SK-N-SH (cell line): ENCODE measurements around the gene MEIKIN. TPM values are rescaled to one million over a fixed set of nuclear protein-coding genes. Genes with fewer than 3 reads are reported as not detected.

Experiments
- CTCF ChIA-PET: fragments of 300-600, 350-600 bp; formaldehyde crosslinking; extraction: SDS; loops from one replicate; lab custom pipeline; 2021; lab: Yijun Ruan, JAX
- POLR2A ChIA-PET: fragments of 350-600 bp; sonication (Branson Sonifier 250); formaldehyde crosslinking; extraction: SDS; loops from one replicate; lab custom pipeline; 2020; ENCODE audit warnings: antibody characterized with exemption, inconsistent platforms; lab: Yijun Ruan, JAX
- DNase-seq: peaks from one replicate; pipeline ENCODE4 v3.0.0; 2012
- H2AFZ ChIP-seq: fragments of 200-600 bp; sonication (generic); 2 replicates; pipeline ENCODE4 v1.8.1; 2016; ENCODE audit warnings: antibody characterized with exemption, mild to moderate bottlenecking, low read depth
- H3F3A ChIP-seq: fragments of 200-600 bp; sonication (generic); replicated peaks from 2 replicates; pipeline ENCODE3; 2016; ENCODE audit warnings: antibody characterized with exemption, mild to moderate bottlenecking; ENCODE audit not compliant: insufficient read depth
- H3K27ac ChIP-seq, 2 experiments: fragments of 200-500 bp in 1 of 2; fragments of 200-600 bp in 1 of 2; sonication (Bioruptor generic) in 1 of 2; sonication (generic), shearing (Covaris generic) in 1 of 2; 2 replicates each; pipeline versions ENCODE4 v1.5.1 to v1.6.1; 2014 to 2016; ENCODE audit warnings: low read depth in 2 of 2, inconsistent platforms in 1 of 2, low read length in 1 of 2, mild to moderate bottlenecking in 1 of 2, mixed read lengths in 1 of 2
- H3K27me3 ChIP-seq: fragments of 200-600 bp; sonication (generic), shearing (Covaris generic); 2 replicates; pipeline ENCODE4 v1.6.1; 2016; ENCODE audit warnings: mixed run types; ENCODE audit not compliant: insufficient read depth
- H3K36me3 ChIP-seq, 2 experiments: fragments of 200-500 bp in 1 of 2; fragments of 200-600 bp in 1 of 2; sonication (Bioruptor generic) in 1 of 2; sonication (generic) in 1 of 2; replicated peaks in 1 of 2; 2 replicates each; pipeline versions ENCODE3 to v1.5.1; 2014 to 2016; ENCODE audit warnings: low read length in 1 of 2, mild to moderate bottlenecking in 1 of 2; ENCODE audit not compliant: insufficient read depth in 2 of 2, control insufficient read depth in 1 of 2
- H3K4me1 ChIP-seq, 2 experiments: fragments of 200-500 bp in 1 of 2; fragments of 200-600 bp in 1 of 2; sonication (Bioruptor generic) in 1 of 2; sonication (generic), shearing (Covaris generic) in 1 of 2; 2 replicates each; pipeline versions ENCODE4 v1.5.1 to v1.6.1; 2014 to 2016; ENCODE audit warnings: low read depth in 1 of 2, low read length in 1 of 2, mixed run types in 1 of 2; ENCODE audit not compliant: insufficient read depth in 2 of 2, control insufficient read depth in 1 of 2
- H3K4me2 ChIP-seq: fragments of 200-600 bp; sonication (generic), shearing (Covaris generic); 2 replicates; pipeline ENCODE4 v1.6.1; 2017; ENCODE audit warnings: mixed run types
- H3K4me3 ChIP-seq, 2 experiments: fragments of 200-500 bp in 1 of 2; fragments of 200-600 bp in 1 of 2; sonication (Bioruptor generic) in 1 of 2; sonication (generic), shearing (Covaris generic) in 1 of 2; 2 replicates each; pipeline versions ENCODE4 v1.5.1 to v1.8.1; 2014 to 2016; ENCODE audit warnings: low read depth in 2 of 2, inconsistent platforms in 1 of 2, low read length in 1 of 2, mild to moderate bottlenecking in 1 of 2, mixed read lengths in 1 of 2, moderate library complexity in 1 of 2
- H3K79me2 ChIP-seq: fragments of 200-600 bp; sonication (generic); 2 replicates; pipeline ENCODE4 v1.8.1; 2017; ENCODE audit warnings: mild to moderate bottlenecking; ENCODE audit not compliant: insufficient read depth
- H3K9ac ChIP-seq: fragments of 200-600 bp; sonication (generic); 2 replicates; pipeline ENCODE4 v1.6.1; 2017; ENCODE audit warnings: mixed run types
- H3K9me2 ChIP-seq: fragments of 200-600 bp; sonication (generic); 2 replicates; pipeline ENCODE4 v1.6.1; 2017; ENCODE audit warnings: mixed run types
- H3K9me3 ChIP-seq: fragments of 200-600 bp; sonication (generic); 2 replicates; pipeline ENCODE4 v1.6.1; 2017; ENCODE audit warnings: mixed run types, mild to moderate bottlenecking, moderate library complexity
- H4K20me1 ChIP-seq: fragments of 200-600 bp; sonication (generic); 2 replicates; pipeline ENCODE4 v1.6.1; 2017; ENCODE audit warnings: mild to moderate bottlenecking, mixed run types; ENCODE audit not compliant: insufficient read depth
- CHD2 ChIP-seq: fragments of 150-350 bp; IDR thresholded peaks from 2 replicates; pipeline ENCODE4 v1.6.1; 2018; ENCODE audit warnings: low read length; ENCODE audit not compliant: partially characterized antibody
- EP300 ChIP-seq, 2 experiments: IDR thresholded peaks; 2 replicates each; pipeline versions ENCODE4 v1.4.0 to v1.6.1; 2012; ENCODE audit warnings: borderline replicate concordance in 1 of 2, low read depth in 1 of 2, low read length in 1 of 2
- EZH2phosphoT487 ChIP-seq: fragments of 200-600 bp; sonication (generic); IDR thresholded peaks from 2 replicates; pipeline ENCODE4 v1.6.1; 2017; ENCODE audit warnings: low read depth, mixed run types, mild to moderate bottlenecking, antibody characterized with exemption, moderate library complexity, borderline replicate concordance
- FOSL2 ChIP-seq: IDR thresholded peaks from 2 replicates; pipeline ENCODE4 v1.4.0; 2012; ENCODE audit warnings: low read depth, mild to moderate bottlenecking, moderate library complexity, borderline replicate concordance
- FOXM1 ChIP-seq: IDR thresholded peaks from 2 replicates; pipeline ENCODE4 v1.4.0; 2012; ENCODE audit warnings: low read depth, mild to moderate bottlenecking
- GATA2 ChIP-seq: sonication (generic); formaldehyde crosslinking; IDR thresholded peaks from 2 replicates; pipeline ENCODE4 v1.5.0; 2020; ENCODE audit warnings: mild to moderate bottlenecking, missing genetic modification reagents
- MEF2A ChIP-seq: IDR thresholded peaks from 2 replicates; pipeline ENCODE4 v1.4.0; 2012; ENCODE audit warnings: low read depth, borderline replicate concordance
- NRF1 ChIP-seq: IDR thresholded peaks from 2 replicates; pipeline ENCODE4 v1.6.1; 2012; ENCODE audit warnings: low read depth, mild to moderate bottlenecking, low read length
- POLR2AphosphoS5 ChIP-seq: IDR thresholded peaks from 2 replicates; pipeline ENCODE4 v1.6.1; 2012; ENCODE audit warnings: low read depth, low read length
- RAD21 ChIP-seq: IDR thresholded peaks from 2 replicates; pipeline ENCODE4 v1.6.1; 2012; ENCODE audit warnings: mild to moderate bottlenecking, low read length
- RCOR1 ChIP-seq: fragments of 150-350 bp; IDR thresholded peaks from 2 replicates; pipeline ENCODE4 v1.6.1; 2017; ENCODE audit warnings: antibody characterized with exemption, low read length
- RFX5 ChIP-seq: IDR thresholded peaks from 2 replicates; pipeline ENCODE4 v1.6.1; 2012; ENCODE audit warnings: mild to moderate bottlenecking, improper control_type of control experiment, low read length
- RXRA ChIP-seq: IDR thresholded peaks from 2 replicates; pipeline ENCODE4 v1.4.0; 2012; ENCODE audit warnings: low read depth, mild to moderate bottlenecking, borderline replicate concordance
- SMC3 ChIP-seq: IDR thresholded peaks from 2 replicates; pipeline ENCODE4 v1.6.1; 2012; ENCODE audit warnings: low read depth, low read length, improper control_type of control experiment
- TAF1 ChIP-seq: IDR thresholded peaks from 2 replicates; pipeline ENCODE4 v1.6.1; 2012; ENCODE audit warnings: low read depth, mild to moderate bottlenecking, low read length, moderate library complexity, borderline replicate concordance
- TCF12 ChIP-seq: IDR thresholded peaks from 2 replicates; pipeline ENCODE4 v1.4.0; 2012
- TEAD4 ChIP-seq: IDR thresholded peaks from 2 replicates; pipeline ENCODE4 v1.4.0; 2012; ENCODE audit warnings: mild to moderate bottlenecking, borderline replicate concordance; ENCODE audit not compliant: insufficient read depth
- WGBS: methylation state at CpG from one replicate; pipeline ENCODE4 v1.1.6; 2017; ENCODE audit warnings: low lambda C conversion rate; 5-methylcytosine and 5-hydroxymethylcytosine counted together
- polyA plus RNA-seq, 3 experiments: library from polyadenylated mRNA; depleted of rRNA; stranded (reverse); fragments of >200 nt; gene quantifications; 2 replicates each; pipeline ENCODE4 v1.2.3, GENCODE V29; 2012
- TF ChIP-seq, protein P1 (sequence below): fragments of 150-350 bp; IDR thresholded peaks from 2 replicates; pipeline ENCODE4 v1.6.1; 2017; ENCODE audit warnings: antibody characterized with exemption, low read length, low read depth, borderline replicate concordance
- TF ChIP-seq, protein P2 (sequence below): IDR thresholded peaks from 2 replicates; pipeline ENCODE4 v1.4.0; 2012; ENCODE audit warnings: low read depth, borderline replicate concordance

MEIKIN gene
- polyA plus RNA-seq, 1 of the 3 experiments (the other 2 are of a cell fraction): not detected

- Histone ChIP-seq H4K20me1 (no peaks in the 10 kb centered on the region), H3K9ac (no peak overlapping the region), H3K4me2 (no peak overlapping the region), H3K4me3 (no peak overlapping the region), H3F3A (no peaks in the 10 kb centered on the region), H3K79me2 (no peaks in the 10 kb centered on the region), H3K9me3 (no peaks in the 10 kb centered on the region), H2AFZ (no peak overlapping the region), H3K9me2 (no peaks in the 10 kb centered on the region), H3K27ac (no peak overlapping the region), H3K4me1 (no peaks in the 10 kb centered on the region), H3K36me3 (no peaks in the 10 kb centered on the region), H3K27me3 (no peaks in the 10 kb centered on the region; the same call in 1 of the 2 replicates)
- CTCF ChIA-PET: no interaction called here
- TF ChIP-seq RFX5 (no peak), NRF1 (no peak), EP300 (IDR thresholded peaks at IDR 0.05; ENCODE audit: borderline replicate concordance in 1 of 2, low read depth in 1 of 2, low read length in 1 of 2) (no peak), FOXM1 (no peak), EZH2phosphoT487 (no peak), MEF2A (no peak)
- TF ChIP-seq, protein P1, sequence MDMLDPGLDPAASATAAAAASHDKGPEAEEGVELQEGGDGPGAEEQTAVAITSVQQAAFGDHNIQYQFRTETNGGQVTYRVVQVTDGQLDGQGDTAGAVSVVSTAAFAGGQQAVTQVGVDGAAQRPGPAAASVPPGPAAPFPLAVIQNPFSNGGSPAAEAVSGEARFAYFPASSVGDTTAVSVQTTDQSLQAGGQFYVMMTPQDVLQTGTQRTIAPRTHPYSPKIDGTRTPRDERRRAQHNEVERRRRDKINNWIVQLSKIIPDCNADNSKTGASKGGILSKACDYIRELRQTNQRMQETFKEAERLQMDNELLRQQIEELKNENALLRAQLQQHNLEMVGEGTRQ: no peak
- no peak for DNase-seq
- POLR2A ChIA-PET: no interaction called here
These were observed 16.5 kb downstream of the MEIKIN start for GRCh38 chr5:131928957-131929356.

DNA sequence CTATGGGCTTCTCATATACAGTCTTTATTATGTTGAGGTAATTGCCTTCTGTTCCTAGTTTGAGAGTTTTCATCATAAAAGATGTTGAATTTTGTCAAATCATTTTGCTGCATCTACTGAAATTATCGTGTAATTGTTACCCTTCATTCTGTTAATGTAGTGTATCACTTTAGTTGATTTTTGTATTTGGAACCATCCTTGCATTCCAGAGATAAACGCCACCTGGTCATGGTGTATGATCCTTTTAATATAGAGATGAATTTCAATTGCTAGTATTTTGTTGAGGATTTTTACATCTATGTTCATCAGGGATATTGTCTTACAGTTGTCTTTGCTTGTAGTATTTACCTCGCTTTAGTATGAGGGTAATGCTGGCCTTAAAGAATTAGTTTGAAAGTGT lies 19.3 kb downstream of the MEIKIN start:
- TF ChIP-seq TAF1: no peak
- no peak for TF ChIP-seq TEAD4
- no peak for TF ChIP-seq RAD21
- TF ChIP-seq FOSL2: no peak
- no peak for TF ChIP-seq CHD2
- no peak for TF ChIP-seq POLR2AphosphoS5
- no peak for TF ChIP-seq RCOR1
- no peak for TF ChIP-seq RXRA
- no peak for TF ChIP-seq GATA2
- no peak for TF ChIP-seq RFX5
- TF ChIP-seq NRF1: no peak
- TF ChIP-seq, protein P2, sequence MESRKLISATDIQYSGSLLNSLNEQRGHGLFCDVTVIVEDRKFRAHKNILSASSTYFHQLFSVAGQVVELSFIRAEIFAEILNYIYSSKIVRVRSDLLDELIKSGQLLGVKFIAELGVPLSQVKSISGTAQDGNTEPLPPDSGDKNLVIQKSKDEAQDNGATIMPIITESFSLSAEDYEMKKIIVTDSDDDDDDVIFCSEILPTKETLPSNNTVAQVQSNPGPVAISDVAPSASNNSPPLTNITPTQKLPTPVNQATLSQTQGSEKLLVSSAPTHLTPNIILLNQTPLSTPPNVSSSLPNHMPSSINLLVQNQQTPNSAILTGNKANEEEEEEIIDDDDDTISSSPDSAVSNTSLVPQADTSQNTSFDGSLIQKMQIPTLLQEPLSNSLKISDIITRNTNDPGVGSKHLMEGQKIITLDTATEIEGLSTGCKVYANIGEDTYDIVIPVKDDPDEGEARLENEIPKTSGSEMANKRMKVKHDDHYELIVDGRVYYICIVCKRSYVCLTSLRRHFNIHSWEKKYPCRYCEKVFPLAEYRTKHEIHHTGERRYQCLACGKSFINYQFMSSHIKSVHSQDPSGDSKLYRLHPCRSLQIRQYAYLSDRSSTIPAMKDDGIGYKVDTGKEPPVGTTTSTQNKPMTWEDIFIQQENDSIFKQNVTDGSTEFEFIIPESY: no peak
- TF ChIP-seq TCF12: no peak
- no peak for TF ChIP-seq SMC3
- CTCF ChIA-PET: interaction anchor here (0.7 to 1.3 kb wide), 2 partner anchors 13 to 180 kb away, joined by 3 read pairs; no protein-coding TSS in a partner anchor
- H3K4me1 ChIP-seq: no peaks in the 10 kb centered on the region

More for the DNA sequence above, 19.3 kb downstream of the MEIKIN start:
- WGBS: 5% methylated on average over 3 of the region's 3 CpGs
- Histone ChIP-seq H4K20me1 (no peaks in the 10 kb centered on the region), H3K9me2 (no peaks in the 10 kb centered on the region), H3K27me3 (no peaks in the 10 kb centered on the region), H3K9ac (no peak overlapping the region), H2AFZ (no peak overlapping the region), H3K79me2 (no peaks in the 10 kb centered on the region), H3K27ac (no peak overlapping the region), H3K4me3 (no peak overlapping the region), H3F3A (no peaks in the 10 kb centered on the region), H3K9me3 (no peaks in the 10 kb centered on the region; the same call in 1 of the 2 replicates), H3K4me2 (no peak overlapping the region), H3K36me3 (no peaks in the 10 kb centered on the region)
- DNase-seq: no peak
- POLR2A ChIA-PET: no interaction called here
